ENCODE data around the gene GRIN2A.

GRIN2A gene

DNA sequence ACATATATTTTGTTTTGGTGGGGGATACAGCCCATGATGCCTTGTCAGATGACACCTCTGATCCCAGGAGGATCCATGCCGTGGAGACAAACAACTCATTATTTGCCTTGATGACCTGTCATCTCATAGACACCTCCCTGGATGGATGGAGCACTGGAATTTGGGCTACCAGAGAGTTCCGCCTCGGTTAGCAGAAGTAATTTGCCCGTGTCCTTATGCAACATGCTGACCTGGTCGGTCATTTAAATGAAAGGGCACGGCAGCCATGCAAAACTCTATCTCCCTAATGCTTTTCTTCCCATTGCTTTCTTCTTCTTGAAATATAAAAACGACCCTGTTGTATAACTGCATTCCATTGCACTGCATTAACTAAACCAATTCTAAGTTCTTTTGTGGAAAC, 145.3 kb downstream of the GRIN2A start:
- Histone ChIP-seq H3K4me1 (ENCODE audit: low read depth, poor library complexity, severe bottlenecking) (peaks cover 4% of the 10 kb centered on the region), H3K9ac (no peak overlapping the region), H3K36me3 (ENCODE audit: insufficient read depth) (no peaks in the 10 kb centered on the region), H3K4me3 (IDR thresholded peaks at IDR 0.05; ENCODE audit: insufficient read depth, low read depth, low read length) (no peak overlapping the region), H3K27ac (no peak overlapping the region), H3K4me2 (no peak overlapping the region), H3K79me2 (ENCODE audit: insufficient read depth, low read depth) (no peaks in the 10 kb centered on the region), H3K27me3 (ENCODE audit: insufficient read depth, low read depth) (no peaks in the 10 kb centered on the region), H4K20me1 (ENCODE audit: insufficient read depth) (no peaks in the 10 kb centered on the region), H2AFZ (ENCODE audit: low read depth) (no peak overlapping the region)
- TF ChIP-seq, protein P1, sequence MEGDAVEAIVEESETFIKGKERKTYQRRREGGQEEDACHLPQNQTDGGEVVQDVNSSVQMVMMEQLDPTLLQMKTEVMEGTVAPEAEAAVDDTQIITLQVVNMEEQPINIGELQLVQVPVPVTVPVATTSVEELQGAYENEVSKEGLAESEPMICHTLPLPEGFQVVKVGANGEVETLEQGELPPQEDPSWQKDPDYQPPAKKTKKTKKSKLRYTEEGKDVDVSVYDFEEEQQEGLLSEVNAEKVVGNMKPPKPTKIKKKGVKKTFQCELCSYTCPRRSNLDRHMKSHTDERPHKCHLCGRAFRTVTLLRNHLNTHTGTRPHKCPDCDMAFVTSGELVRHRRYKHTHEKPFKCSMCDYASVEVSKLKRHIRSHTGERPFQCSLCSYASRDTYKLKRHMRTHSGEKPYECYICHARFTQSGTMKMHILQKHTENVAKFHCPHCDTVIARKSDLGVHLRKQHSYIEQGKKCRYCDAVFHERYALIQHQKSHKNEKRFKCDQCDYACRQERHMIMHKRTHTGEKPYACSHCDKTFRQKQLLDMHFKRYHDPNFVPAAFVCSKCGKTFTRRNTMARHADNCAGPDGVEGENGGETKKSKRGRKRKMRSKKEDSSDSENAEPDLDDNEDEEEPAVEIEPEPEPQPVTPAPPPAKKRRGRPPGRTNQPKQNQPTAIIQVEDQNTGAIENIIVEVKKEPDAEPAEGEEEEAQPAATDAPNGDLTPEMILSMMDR (conservative IDR thresholded peaks at IDR 0.05; ENCODE audit: low read depth, low read length): no peak

DNA sequence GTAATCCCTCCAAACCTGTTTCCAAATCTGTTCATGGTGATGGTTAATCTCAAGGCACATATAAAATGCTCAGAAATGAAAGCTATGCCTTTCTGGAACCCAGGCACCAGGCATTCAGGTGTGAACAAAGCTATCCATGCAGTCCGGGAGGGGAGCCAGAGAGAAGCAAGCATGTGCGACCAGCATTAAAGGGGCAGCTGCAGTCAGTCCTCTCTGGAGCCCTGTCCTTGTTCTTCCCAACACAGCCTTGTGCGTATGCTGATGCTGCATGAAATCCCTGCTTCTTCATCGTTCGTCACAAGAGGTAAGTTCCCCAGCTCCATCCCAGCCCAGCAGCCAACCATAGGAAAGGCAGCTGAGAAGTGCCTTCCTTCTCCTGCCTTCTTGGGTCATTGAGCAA, 148.7 kb downstream of the GRIN2A start:
- no peaks in the 10 kb centered on the region for H3K27me3 ChIP-seq (ENCODE audit: insufficient read depth, low read depth)
- no peak overlapping the region for H3K4me2 ChIP-seq
- H4K20me1 ChIP-seq (ENCODE audit: insufficient read depth): no peaks in the 10 kb centered on the region
- peaks cover 4% of the 10 kb centered on the region for H3K4me1 ChIP-seq (ENCODE audit: low read depth, poor library complexity, severe bottlenecking)
- no peak overlapping the region for H2AFZ ChIP-seq (ENCODE audit: low read depth)
- H3K27ac ChIP-seq: no peak overlapping the region
- H3K9ac ChIP-seq: no peak overlapping the region
- H3K79me2 ChIP-seq (ENCODE audit: insufficient read depth, low read depth): no peaks in the 10 kb centered on the region
- no peaks in the 10 kb centered on the region for H3K36me3 ChIP-seq (ENCODE audit: insufficient read depth)
- H3K4me3 ChIP-seq (IDR thresholded peaks at IDR 0.05; ENCODE audit: insufficient read depth, low read depth, low read length): no peak overlapping the region
- TF ChIP-seq, protein P1 (conservative IDR thresholded peaks at IDR 0.05; ENCODE audit: low read depth, low read length): no peak

DNA sequence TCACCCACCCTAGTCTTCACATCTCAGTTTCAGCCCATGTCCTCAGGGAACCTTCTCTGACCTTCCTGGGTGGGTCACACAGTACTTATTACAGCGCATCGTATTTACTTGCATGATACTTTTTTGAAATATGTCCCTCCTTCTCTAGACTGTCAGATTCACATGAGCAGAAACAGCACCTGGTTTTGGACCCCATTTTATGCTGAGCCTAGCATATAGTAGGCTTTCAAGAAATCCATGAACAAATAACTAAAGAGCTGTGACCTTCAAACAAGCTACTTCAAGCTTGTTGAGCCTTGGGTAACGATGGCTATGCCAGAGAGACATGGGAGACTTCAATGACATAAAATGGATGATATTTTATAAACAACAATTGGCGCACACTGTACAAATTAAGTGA, 150.3 kb downstream of the GRIN2A start:
- H4K20me1 ChIP-seq (ENCODE audit: insufficient read depth): no peaks in the 10 kb centered on the region
- H3K79me2 ChIP-seq (ENCODE audit: insufficient read depth, low read depth): no peaks in the 10 kb centered on the region
- H3K27me3 ChIP-seq (ENCODE audit: insufficient read depth, low read depth): no peaks in the 10 kb centered on the region
- no peak overlapping the region for H2AFZ ChIP-seq (ENCODE audit: low read depth)
- no peak overlapping the region for H3K4me3 ChIP-seq (IDR thresholded peaks at IDR 0.05; ENCODE audit: insufficient read depth, low read depth, low read length)
- H3K27ac ChIP-seq: no peak overlapping the region
- TF ChIP-seq, protein P1 (conservative IDR thresholded peaks at IDR 0.05; ENCODE audit: low read depth, low read length): no peak
- no peaks in the 10 kb centered on the region for H3K36me3 ChIP-seq (ENCODE audit: insufficient read depth)
- H3K4me1 ChIP-seq (ENCODE audit: low read depth, poor library complexity, severe bottlenecking): no peaks in the 10 kb centered on the region
- H3K9ac ChIP-seq: no peak overlapping the region
- no peak overlapping the region for H3K4me2 ChIP-seq

DNA sequence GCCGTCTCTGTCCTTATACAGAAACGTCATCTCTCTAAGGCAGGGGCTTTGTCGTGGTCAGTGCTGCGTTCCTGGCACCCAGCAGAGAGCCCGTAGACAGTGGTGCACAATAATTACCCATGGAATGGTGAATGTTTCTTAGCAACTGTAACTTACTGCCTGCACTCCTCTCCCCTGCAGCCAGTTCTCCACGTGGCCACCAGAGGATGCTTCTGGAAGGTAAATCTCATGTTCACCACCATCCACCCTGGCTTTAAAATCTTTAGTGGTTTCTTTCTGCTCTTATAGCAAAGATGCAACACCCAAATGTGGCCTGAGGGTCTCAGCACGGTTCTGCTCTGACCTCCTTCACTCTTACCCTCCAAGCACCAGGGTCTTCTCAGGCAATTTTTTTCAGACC, 150.8 kb downstream of the GRIN2A start:
- no peaks in the 10 kb centered on the region for H3K4me1 ChIP-seq (ENCODE audit: low read depth, poor library complexity, severe bottlenecking)
- H3K27ac ChIP-seq: no peak overlapping the region
- no peaks in the 10 kb centered on the region for H3K36me3 ChIP-seq (ENCODE audit: insufficient read depth)
- TF ChIP-seq, protein P1 (conservative IDR thresholded peaks at IDR 0.05; ENCODE audit: low read depth, low read length): no peak
- H2AFZ ChIP-seq (ENCODE audit: low read depth): no peak overlapping the region
- H3K79me2 ChIP-seq (ENCODE audit: insufficient read depth, low read depth): no peaks in the 10 kb centered on the region
- H3K9ac ChIP-seq: no peak overlapping the region
- H3K4me2 ChIP-seq: no peak overlapping the region
- H3K27me3 ChIP-seq (ENCODE audit: insufficient read depth, low read depth): no peaks in the 10 kb centered on the region
- no peaks in the 10 kb centered on the region for H4K20me1 ChIP-seq (ENCODE audit: insufficient read depth)
- no peak overlapping the region for H3K4me3 ChIP-seq (IDR thresholded peaks at IDR 0.05; ENCODE audit: insufficient read depth, low read depth, low read length)

Measured in KMS-11 (cell line).